Measurements from ENCODE around the gene POLQ.
A peak's percentile ranks its signal among the peaks of the same experiment; 100 is the strongest.

The POLQ gene

GRCh38 chr3:121542924-121543323 is 2.9 kb downstream of the POLQ start:
- no peak for TF ChIP-seq CTCF (conservative IDR thresholded peaks at IDR 0.05)
- no peak overlapping the region for H3K27ac ChIP-seq

- TF ChIP-seq CTCF (conservative IDR thresholded peaks at IDR 0.05): no peak
- no peak overlapping the region for H3K27ac ChIP-seq
Measured at GRCh38 chr3:121531269-121531668, 14.5 kb downstream of the POLQ start.

- peak; percentile 72 for TF ChIP-seq CTCF (conservative IDR thresholded peaks at IDR 0.05)
- H3K27ac ChIP-seq: no peak overlapping the region
Measured at GRCh38 chr3:121529308-121529707, 16.5 kb downstream of the POLQ start.

- no peak for TF ChIP-seq CTCF (conservative IDR thresholded peaks at IDR 0.05)
- H3K27ac ChIP-seq: no peak overlapping the region
Measured at GRCh38 chr3:121520510-121520909, 25.3 kb downstream of the POLQ start.

GRCh38 chr3:121517953-121518655 is 27.7 kb downstream of the POLQ start:
- TF ChIP-seq CTCF (conservative IDR thresholded peaks at IDR 0.05): no peak
- no peak overlapping the region for H3K27ac ChIP-seq

- H3K27ac ChIP-seq: no peak overlapping the region
- TF ChIP-seq CTCF (conservative IDR thresholded peaks at IDR 0.05): no peak
Measured at GRCh38 chr3:121515862-121516261, 29.9 kb downstream of the POLQ start.

- no peak for TF ChIP-seq CTCF (conservative IDR thresholded peaks at IDR 0.05)
- H3K27ac ChIP-seq: no peak overlapping the region
Measured at GRCh38 chr3:121515313-121515712, 30.5 kb downstream of the POLQ start.
